Cardiac fibroblast (primary cell): ENCODE results near the gene ARID3A.

Experiments used
- DNase-seq, 2 donors: peaks; one replicate each; pipeline versions ENCODE4 v3.0.0 to v3.0.0-alpha.2; 2010; ENCODE audit warnings: low read depth in 2 of 2
- H3K4me3 ChIP-seq, 2 donors: replicated peaks in 1 of 2; 1 replicate in 1 of 2; 2 replicates in 1 of 2; pipeline ENCODE4 v1.5.1; 2011; ENCODE audit warnings: low read depth in 2 of 2, low read length in 2 of 2, mild to moderate bottlenecking in 2 of 2, moderate library complexity in 1 of 2
- TF ChIP-seq, protein P1 (sequence below): IDR thresholded peaks from one replicate; pipeline ENCODE4 v1.5.1; 2011; ENCODE audit warnings: low read depth, mild to moderate bottlenecking, low read length, inconsistent platforms

ARID3A gene

DNA sequence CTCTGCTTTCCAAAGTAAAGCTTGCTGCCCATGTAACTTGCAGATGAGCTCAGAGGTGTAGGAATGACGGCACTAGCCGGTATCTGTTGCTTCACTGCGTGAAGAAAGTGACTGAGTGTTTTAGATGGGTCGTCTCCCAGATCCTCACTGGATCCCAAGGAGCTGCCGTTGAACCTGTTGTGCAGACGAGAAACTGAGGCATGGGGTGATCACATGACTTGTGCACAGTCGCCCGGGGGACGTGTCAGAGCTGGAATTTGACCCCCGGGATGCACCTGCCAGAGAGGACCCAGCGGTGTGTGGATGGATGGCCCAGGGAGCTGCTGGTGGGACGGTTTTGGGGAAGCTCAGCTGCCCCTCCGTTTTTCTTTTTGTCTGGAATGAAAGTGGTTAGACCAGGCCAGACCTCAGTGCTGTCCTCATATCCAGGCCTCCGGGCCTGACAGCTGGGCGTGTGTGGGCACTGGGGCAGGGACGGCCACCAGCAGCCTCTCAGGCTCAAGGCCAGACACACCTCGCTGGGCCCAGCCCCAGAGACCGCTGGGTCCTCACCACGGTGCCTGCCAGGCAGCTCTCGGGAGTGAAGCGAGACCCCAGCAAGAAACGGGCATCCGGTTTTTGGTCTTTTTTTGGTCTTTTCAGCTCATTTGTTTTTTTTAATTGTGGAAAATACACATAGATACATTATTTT is 12.5 kb downstream of the ARID3A start:
- no peak for DNase-seq
- H3K4me3 ChIP-seq, result no peak overlapping the region
- TF ChIP-seq, protein P1, sequence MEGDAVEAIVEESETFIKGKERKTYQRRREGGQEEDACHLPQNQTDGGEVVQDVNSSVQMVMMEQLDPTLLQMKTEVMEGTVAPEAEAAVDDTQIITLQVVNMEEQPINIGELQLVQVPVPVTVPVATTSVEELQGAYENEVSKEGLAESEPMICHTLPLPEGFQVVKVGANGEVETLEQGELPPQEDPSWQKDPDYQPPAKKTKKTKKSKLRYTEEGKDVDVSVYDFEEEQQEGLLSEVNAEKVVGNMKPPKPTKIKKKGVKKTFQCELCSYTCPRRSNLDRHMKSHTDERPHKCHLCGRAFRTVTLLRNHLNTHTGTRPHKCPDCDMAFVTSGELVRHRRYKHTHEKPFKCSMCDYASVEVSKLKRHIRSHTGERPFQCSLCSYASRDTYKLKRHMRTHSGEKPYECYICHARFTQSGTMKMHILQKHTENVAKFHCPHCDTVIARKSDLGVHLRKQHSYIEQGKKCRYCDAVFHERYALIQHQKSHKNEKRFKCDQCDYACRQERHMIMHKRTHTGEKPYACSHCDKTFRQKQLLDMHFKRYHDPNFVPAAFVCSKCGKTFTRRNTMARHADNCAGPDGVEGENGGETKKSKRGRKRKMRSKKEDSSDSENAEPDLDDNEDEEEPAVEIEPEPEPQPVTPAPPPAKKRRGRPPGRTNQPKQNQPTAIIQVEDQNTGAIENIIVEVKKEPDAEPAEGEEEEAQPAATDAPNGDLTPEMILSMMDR, result no peak

DNA sequence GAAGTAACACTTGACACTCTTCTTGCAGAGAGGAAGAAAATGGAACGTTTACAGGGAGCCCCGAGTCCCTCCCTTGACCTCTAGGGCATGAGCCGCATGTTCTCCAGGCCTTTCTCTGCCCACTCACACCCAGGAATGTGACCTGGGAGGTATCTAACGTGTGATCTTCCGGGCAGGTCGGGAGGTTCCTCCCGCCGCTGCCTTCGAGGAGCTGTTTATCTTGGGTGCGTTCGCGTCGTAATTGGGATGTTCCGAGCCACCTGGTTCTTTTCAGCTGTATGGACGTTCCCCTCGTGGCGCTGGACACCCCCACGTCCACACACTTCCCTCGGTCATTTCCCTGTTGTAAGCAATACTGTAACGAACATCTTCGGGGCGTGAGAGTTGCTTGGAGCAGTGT is 13.6 kb downstream of the ARID3A start:
- DNase-seq, result no peak
- TF ChIP-seq, protein P1, result no peak

DNA sequence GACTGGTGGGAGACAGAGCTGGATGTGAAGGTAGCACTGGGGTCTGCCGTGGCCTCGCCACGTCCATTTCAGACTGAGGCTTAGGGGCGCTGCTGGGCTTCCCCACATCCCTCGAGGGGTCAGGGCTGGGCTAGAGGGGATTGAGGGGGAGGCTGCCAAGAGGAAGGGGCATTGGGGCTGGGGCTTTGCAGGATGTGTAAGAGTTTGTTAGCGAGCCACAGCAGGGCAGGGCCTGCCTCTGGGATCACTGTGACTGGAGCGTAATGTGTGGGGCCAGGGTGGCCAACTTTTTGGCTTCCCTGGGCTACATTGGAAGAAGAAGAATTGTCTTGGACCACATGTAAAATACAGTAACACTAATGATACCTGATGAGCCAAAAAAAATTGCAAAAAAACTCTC is 14.1 kb downstream of the ARID3A start:
- TF ChIP-seq, protein P1, result no peak
- no peak for DNase-seq
- H3K4me3 ChIP-seq, result no peak overlapping the region

More for the DNA sequence above, 13.6 kb downstream of the ARID3A start:
- no peak overlapping the region for H3K4me3 ChIP-seq

DNA sequence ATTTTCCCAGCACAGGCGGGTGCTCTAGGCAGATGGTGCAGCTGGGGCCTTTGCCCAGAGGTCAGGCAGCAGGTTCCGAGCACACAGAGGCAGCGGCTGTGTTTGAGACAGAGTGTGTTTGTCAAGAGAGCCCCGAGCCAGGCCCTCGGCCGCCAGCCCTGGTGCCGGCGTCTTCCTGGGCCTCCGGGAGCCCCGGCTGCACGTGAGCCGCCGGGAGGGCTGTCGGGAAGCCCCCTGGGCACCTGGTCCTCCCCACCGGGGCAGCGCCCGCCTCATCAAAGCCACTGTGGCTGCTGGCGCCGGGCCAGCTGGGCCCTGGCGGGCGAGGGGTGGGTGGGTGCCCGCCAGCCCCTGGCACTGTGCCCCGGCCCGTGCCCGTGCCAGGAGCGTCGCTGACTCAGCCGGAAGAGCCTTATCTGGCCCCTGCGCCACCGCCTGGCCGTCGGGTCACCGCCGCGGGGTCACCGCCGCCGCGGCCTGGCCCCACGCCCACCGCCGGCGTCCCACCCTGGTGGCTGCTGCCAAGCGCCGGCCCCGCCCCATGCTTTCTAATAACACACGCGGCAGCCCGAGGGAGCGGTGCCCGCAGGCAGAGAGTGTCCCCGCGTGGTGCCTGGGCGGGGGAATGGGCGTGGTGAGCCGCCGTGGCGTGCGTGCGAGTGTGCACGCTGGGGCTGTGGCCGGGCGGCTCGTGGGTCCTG is 14.9 kb downstream of the ARID3A start:
- DNase-seq, result peak in 1 of 2 donors; percentile 36
- no peak overlapping the region for H3K4me3 ChIP-seq
- TF ChIP-seq, protein P1, result no peak

DNA sequence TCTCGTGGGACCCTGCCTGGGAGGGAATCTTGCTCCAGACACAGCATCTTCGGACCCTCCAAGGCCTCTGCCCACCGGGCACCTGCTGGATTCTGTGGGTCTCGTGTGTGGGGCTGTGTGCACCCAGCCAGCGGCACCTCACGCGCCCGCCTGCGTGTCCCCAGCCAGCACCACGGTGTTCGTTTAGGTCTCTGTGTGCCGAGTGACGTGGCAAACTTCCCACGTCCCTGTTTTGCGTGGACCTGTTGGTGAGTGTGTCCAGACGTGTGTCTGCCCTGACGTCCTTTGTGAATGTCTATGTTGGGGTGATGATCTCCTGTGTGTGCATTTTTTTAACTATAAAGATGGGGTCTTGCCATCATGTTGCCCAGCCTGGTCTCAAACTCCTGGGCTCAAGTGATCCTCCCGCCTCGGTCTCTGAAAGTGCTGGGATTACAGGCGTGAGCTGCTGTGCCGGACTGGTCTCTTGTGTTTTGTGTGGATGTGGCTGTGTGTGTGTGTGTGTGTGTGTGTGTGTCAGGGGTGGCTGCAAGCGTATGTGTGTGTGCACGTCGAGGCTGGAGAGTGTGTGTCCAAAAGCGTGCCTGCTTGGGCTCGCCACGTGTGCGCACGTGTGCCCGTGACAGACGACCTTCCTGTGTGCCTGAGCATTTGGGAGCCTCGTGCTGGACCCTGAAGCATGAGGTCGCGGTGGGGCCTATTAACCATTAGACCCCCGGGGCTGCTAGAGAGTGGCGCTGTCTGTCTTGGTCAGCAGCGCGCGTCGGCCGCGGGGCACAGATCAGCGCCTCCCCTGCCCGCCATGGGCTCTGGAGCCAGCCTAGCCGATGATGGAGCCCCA is 15.7 kb downstream of the ARID3A start:
- DNase-seq, result no peak
- TF ChIP-seq, protein P1, result no peak
- H3K4me3 ChIP-seq, result no peak overlapping the region

DNA sequence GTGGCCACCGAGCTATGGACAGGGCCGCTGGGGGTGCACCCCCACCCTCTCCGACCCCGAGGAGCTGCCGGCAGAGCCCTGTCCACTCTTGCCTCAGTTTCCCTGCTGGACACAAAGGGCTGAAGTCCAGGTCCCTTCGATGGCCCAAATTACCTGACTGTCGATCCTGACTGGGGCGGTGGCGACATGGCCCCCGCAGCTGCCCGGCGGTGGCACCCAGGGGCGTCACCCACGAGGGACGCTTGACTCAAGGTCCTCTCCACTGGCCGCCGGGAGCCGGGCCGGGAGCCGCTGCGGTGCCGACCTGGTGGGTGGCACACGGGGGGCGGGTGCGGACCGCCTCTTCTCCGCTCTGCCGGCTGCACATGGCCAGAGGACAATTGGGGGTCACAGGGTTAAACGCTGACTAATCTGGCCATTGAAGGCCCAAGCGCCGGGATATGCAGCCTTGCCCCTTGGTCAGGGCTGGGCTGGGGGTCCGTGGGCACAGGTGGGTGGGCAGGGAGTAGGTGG is 16.4 kb downstream of the ARID3A start:
- DNase-seq, result no peak
- TF ChIP-seq, protein P1, result no peak
- no peak overlapping the region for H3K4me3 ChIP-seq
